HG03460 (cell line): ENCODE measurements around the gene EMP2.
"Not testable (repeated sequence)": the region's sequence is repeated elsewhere in the genome, so short reads cannot be mapped to it uniquely, and the experiment has no call there.

Experiments
- ATAC-seq: cut with Tn5 transposase; IDR thresholded peaks from one replicate; pipeline ENCODE4 v1.9.1; 2021; ENCODE audit not compliant: unreplicated experiment

EMP2 gene

DNA sequence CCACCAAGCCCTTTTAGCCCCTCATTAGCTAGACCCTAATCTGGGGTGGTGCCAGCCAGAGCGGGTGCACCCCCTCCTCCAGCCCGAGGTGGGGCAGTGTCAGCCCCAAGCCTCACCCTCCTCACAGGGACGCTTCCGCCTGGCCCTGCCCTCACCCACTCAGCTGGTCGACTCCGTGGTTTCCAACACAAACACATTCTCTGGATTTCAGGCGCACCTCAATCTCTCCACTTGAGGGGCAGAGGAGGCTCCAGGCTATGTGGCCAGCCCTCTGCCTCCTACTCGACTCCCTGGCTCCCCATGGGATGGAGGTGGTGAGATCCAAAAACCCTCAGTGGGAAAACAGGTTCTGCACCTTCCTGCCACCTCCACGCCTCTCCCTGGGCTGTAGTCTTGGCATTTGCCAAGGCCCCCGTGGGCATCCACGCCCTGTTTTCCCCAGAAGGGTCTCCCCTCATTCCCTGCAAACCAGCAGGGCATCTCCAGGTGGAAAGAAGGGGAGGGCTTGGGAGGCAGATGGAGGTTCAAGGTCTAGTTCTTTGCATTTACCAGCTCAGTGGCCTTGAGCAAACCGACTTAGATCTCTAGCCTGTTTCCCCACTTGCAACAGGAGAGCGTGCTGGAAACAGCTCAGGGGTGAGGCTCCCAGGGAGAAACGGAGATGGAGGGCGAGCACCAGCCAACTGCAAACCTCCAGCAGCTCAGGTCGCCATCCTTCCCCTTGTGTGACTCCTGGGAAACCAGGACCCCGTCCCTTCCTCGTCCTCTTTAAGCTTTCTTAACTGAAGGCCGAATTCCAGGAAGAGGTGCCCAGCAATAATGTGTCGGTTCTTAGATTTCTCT, 1.7 kb downstream of the EMP2 start:
- no peak for ATAC-seq

- ATAC-seq = no peak
Observed at GRCh38 chr16:10577305-10578202, 2.8 kb downstream of the EMP2 start.

- no peak for ATAC-seq
Observed at GRCh38 chr16:10576390-10577304, 3.8 kb downstream of the EMP2 start.

- no peak for ATAC-seq
Observed at GRCh38 chr16:10575506-10576130, 4.8 kb downstream of the EMP2 start.

GRCh38 chr16:10572611-10573010, 7.8 kb downstream of the EMP2 start:
- ATAC-seq = no peak

- no peak for ATAC-seq
Observed at GRCh38 chr16:10571354-10571753, 9.0 kb downstream of the EMP2 start.

DNA sequence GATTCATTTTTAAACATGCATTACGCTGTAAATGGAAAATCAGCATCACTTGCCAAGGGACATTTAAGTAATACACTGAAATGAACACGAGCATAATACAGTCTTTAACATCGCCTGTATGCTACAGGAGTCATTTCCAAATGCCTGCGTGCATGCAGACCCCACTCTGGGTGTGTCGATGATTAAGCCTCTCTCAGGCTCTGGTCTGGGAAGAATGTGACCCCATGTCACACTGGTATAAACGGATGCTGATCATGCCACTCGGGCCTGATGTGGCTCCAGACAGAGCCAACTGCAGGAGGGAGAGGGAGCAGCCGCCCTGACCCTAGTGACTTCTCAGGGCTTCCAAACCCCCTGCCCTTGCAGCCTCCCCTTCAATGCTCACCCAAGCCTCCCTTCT, 10.8 kb downstream of the EMP2 start:
- no peak for ATAC-seq

DNA sequence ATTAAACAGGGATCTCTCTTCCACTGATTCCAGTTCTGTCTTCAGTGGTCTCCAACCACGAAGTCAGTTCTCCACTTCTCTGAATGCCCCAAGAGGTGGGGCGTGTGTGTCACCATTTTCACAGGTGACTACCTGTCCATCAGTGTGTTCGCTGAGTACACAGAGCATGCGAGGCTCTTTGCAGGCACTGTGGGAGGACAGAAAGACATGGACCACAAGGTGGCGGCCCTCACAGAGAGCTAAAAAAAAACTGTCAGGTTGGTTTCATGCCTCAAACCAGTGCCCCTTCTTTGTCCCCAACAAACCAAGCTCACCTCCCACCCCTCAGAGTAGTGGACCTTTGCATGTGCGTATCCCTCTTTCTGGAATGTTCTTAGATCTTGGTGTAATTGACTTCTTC, 13.8 kb downstream of the EMP2 start:
- ATAC-seq = no peak

- no peak for ATAC-seq
Observed at GRCh38 chr16:10565167-10565566, 15.2 kb downstream of the EMP2 start.

GRCh38 chr16:10564591-10564990, 15.8 kb downstream of the EMP2 start:
- no peak for ATAC-seq

DNA sequence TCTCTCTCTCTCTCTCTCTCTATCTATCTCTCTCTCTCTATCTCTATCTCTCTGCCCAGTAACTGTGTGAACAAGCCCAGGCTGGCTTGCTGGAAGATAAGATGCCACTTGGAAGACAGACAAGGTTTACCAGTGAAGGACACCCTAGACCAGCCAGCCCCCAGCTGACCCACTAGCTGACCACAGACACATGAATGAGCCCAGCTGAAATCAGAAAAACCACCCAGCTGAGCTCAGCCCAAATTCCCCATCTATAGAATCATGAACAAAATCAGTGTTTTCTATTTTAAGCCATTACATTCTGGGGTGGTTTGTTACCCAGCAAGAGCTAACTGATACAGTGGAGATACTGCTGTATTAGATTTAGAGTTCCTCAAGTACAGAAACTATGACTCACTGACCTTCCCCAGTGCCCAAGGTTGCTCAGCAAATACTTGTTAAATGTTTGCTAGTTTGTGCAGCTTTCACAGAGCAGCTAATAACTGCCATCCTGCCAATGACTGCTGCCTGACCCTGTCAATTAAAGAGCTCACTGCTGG, 18.0 kb downstream of the EMP2 start:
- no peak for ATAC-seq

DNA sequence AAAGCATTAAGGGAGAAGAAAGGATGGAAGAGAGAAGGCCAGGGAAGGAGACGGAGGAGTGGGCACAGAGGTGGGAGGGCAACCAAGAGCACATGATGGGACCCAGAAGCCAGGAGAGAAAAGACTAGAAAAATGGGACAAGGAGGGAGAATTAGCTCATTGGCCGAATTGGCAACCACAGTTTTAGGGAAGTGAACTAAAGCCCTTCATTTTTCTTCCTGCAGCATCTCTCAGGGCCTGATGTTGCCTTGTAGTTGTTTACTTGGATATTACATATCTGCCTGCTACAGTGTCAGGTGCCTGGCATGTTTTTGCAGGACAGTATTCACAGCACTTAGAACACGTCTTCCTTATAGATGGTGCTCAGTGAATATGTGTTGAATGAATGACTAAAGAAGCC, 19.0 kb downstream of the EMP2 start:
- ATAC-seq = no peak

DNA sequence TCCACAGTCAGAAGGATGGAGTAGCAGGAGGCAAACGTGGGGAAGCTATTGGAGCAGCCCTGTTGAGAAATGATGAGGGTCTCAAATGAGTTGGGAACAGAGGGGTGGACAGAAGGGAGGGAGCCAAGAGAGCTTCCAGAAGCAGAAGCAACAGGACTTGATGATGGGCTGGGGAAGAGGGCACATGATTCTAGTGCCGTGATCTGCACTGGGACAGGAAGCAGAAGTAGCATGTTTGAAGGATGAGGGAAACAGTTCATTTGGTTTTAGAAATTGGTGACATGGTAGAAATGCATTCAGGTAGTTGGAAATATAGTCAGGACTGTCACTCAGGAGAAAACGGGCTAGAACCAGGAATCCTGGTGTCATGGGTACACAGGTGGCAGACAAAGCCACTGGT, 19.4 kb downstream of the EMP2 start:
- no peak for ATAC-seq

- not testable (repeated sequence) for ATAC-seq
Observed at GRCh38 chr16:10559792-10560191, 20.6 kb downstream of the EMP2 start.

- ATAC-seq = no peak
Observed at GRCh38 chr16:10558746-10559641, 21.4 kb downstream of the EMP2 start.

DNA sequence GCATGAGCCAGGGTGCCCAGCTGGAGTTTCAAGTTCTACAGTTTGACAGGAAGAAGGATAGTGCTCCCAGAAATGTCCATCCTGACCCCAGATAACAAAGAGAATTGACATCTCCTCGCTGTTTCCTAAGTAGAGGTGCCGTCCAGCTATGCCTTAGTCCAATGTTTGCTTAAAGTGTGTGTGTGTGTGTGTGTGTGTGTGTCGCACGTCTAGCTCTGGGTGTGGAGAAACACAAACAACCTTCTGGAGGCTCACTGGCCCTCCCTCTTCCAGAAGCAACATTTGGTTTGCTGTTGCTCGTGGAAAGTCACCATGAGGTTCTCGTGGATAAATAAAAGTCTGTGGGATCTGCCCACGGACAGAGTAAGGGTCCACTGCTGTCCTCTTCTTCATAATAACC, 22.1 kb downstream of the EMP2 start:
- ATAC-seq = no peak

DNA sequence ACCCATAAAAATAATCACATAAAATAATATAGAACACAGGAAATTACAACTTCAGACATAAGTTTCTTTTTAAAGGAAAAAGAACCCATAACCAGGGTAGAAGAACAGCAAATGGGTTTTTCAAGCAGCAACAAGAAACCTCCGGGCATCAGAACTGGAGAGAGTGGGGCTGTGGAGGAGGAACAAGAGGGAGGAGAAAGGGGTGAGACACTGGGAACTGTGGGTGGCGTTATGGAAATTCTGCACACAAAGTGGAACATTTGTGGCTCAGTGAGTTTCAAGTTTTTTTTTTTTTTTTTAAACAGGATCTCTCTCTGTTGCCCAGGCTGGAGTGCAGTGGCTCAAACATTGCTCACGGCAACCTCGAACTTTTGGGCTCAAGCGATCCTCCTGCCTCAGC, 22.6 kb downstream of the EMP2 start:
- no peak for ATAC-seq

GRCh38 chr16:10556236-10556635, 24.2 kb downstream of the EMP2 start:
- ATAC-seq = no peak

GRCh38 chr16:10554569-10554968, 25.8 kb downstream of the EMP2 start:
- ATAC-seq = no peak
